DND-41 (cell line): ENCODE results near the gene LGR4.

Experiments
- ATAC-seq: fragments of 200-7000 bp; cut with Tn5 transposase; 3 replicates; pipeline ENCODE4 v1.9.1; 2021; ENCODE audit warnings: low read depth; ENCODE audit not compliant: insufficient read depth
- DNase-seq: peaks from one replicate; pipeline ENCODE4 v3.0.0-alpha.2; 2020
- H2AFZ ChIP-seq: 2 replicates; pipeline ENCODE4 v1.6.0; 2012; ENCODE audit warnings: low read depth, low read length
- H3K27ac ChIP-seq: 2 replicates; pipeline ENCODE4 v1.5.1; 2012; ENCODE audit warnings: low read length, inconsistent platforms
- H3K27me3 ChIP-seq: fragments of 200-600 bp; sonication (generic); 2 replicates; pipeline ENCODE4 v1.6.0; 2012; ENCODE audit warnings: low read length, mild to moderate bottlenecking, inconsistent platforms; ENCODE audit not compliant: insufficient read depth, poor library complexity
- H3K36me3 ChIP-seq: 2 replicates; pipeline ENCODE4 v1.5.1; 2012; ENCODE audit warnings: low read length, inconsistent platforms; ENCODE audit not compliant: insufficient read depth
- H3K4me1 ChIP-seq: 2 replicates; pipeline ENCODE4 v1.5.1; 2012; ENCODE audit warnings: mild to moderate bottlenecking, low read length; ENCODE audit not compliant: insufficient read depth
- H3K4me2 ChIP-seq: 2 replicates; pipeline ENCODE4 v1.6.0; 2012; ENCODE audit warnings: mild to moderate bottlenecking, moderate library complexity, low read length, inconsistent platforms; ENCODE audit not compliant: insufficient read depth
- H3K4me3 ChIP-seq, 2 experiments: fragments of 200-600 bp in 1 of 2; shearing (Covaris generic) in 1 of 2; 2 replicates each; pipeline ENCODE4 v1.5.1; 2012 to 2016; ENCODE audit warnings: inconsistent platforms in 2 of 2, low read length in 2 of 2, mild to moderate bottlenecking in 2 of 2, low read depth in 1 of 2, moderate library complexity in 1 of 2
- H3K79me2 ChIP-seq: 2 replicates; pipeline ENCODE4 v1.6.0; 2012; ENCODE audit warnings: low read length, inconsistent platforms; ENCODE audit not compliant: insufficient read depth
- H3K9ac ChIP-seq: 2 replicates; pipeline ENCODE4 v1.6.0; 2012; ENCODE audit warnings: low read depth, mild to moderate bottlenecking, inconsistent platforms, low read length, moderate library complexity
- H3K9me3 ChIP-seq: 2 replicates; pipeline ENCODE4 v1.5.1; 2012; ENCODE audit warnings: low read length, moderate library complexity, mild to moderate bottlenecking, inconsistent platforms; ENCODE audit not compliant: insufficient read depth, severe bottlenecking
- H4K20me1 ChIP-seq: 2 replicates; pipeline ENCODE4 v1.6.0; 2012; ENCODE audit warnings: low read length; ENCODE audit not compliant: insufficient read depth
- EZH2 ChIP-seq: IDR thresholded peaks from 3 replicates; pipeline ENCODE4 v1.6.1; 2012; ENCODE audit warnings: borderline replicate concordance, low read depth, mild to moderate bottlenecking, moderate library complexity, low read length, inconsistent platforms; ENCODE audit not compliant: severe bottlenecking
- TF ChIP-seq, protein P1 (sequence below): IDR thresholded peaks from 2 replicates; pipeline ENCODE4 v1.5.1; 2012; ENCODE audit warnings: borderline replicate concordance, low read length, moderate library complexity, mild to moderate bottlenecking; ENCODE audit not compliant: poor library complexity, severe bottlenecking; ENCODE audit errors: extremely low read depth

LGR4 gene

DNA sequence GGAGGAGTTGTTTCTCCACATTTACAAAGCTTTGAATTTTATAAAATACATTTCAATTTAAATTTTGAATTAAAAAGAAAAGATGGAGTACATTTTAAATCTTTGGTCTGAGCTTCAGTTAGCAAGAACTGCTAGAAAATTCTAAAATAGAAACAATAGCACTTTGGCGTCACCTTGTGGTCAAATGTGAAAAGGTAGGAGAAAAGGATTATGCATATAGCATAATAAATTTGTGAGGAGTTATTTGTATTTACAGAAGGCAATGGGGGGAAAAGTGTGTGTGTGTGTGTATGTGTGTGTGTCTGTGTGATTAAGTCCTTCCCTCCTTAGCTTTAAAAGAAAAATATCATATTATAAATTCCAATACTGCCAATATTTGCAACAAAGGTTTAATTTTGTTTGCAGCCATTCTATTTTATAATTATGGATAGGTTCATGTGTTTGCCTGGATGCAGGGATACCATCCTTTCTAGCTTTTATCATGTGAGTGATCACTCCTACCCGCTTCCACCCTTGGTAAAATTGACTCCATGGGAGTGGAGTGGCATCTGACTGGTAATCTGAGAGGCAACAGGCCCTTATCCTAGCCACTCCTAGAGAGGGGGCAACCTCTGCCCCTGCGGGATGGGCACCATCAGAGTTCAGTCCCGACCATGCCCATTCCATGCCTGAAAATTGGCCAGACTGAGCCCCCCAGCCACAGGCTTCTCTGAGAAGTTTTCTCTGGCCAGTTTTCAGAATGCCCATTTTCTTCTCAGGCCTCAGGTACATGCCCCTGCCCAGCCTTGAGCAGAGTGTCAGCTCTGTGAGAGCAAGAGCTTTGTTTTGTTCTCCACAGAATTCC is 13.6 kb upstream of the LGR4 start:
- no peak for TF ChIP-seq EZH2
- TF ChIP-seq, protein P1, sequence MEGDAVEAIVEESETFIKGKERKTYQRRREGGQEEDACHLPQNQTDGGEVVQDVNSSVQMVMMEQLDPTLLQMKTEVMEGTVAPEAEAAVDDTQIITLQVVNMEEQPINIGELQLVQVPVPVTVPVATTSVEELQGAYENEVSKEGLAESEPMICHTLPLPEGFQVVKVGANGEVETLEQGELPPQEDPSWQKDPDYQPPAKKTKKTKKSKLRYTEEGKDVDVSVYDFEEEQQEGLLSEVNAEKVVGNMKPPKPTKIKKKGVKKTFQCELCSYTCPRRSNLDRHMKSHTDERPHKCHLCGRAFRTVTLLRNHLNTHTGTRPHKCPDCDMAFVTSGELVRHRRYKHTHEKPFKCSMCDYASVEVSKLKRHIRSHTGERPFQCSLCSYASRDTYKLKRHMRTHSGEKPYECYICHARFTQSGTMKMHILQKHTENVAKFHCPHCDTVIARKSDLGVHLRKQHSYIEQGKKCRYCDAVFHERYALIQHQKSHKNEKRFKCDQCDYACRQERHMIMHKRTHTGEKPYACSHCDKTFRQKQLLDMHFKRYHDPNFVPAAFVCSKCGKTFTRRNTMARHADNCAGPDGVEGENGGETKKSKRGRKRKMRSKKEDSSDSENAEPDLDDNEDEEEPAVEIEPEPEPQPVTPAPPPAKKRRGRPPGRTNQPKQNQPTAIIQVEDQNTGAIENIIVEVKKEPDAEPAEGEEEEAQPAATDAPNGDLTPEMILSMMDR, result peak; percentile 85
- H3K79me2 ChIP-seq, result no peaks in the 10 kb centered on the region
- H3K4me2 ChIP-seq, result no peak overlapping the region
- no peak overlapping the region for H2AFZ ChIP-seq
- H3K27ac ChIP-seq, result no peak overlapping the region
- no peaks in the 10 kb centered on the region for H3K4me1 ChIP-seq
- H3K36me3 ChIP-seq, result peaks cover 9% of the 10 kb centered on the region
- no peak overlapping the region for H3K4me3 ChIP-seq
- H3K9ac ChIP-seq, result no peak overlapping the region
- ATAC-seq (peak; percentile 71), DNase-seq (peak; percentile 22)
- H3K27me3 ChIP-seq, result no peaks in the 10 kb centered on the region
- no peaks in the 10 kb centered on the region for H4K20me1 ChIP-seq
- no peaks in the 10 kb centered on the region for H3K9me3 ChIP-seq

DNA sequence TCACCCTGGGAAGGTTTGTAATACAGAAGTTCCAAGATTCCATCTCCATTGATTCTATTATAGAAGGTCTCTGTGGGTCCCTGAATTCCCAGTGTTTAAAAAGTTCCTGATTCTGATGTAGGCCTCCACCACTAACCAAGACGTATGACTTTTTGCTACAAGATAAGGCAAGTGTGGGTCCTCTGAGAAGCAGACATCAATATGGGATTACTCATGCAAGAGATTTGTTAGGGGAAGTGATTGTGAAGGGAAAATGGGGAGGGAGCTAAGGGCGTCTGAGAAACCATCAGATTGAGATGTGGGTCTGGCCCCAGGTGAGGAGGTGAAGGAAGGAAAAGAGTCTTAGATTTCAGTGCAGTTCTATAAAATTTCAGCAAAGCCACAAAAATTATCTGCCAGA is 10.2 kb upstream of the LGR4 start:
- Histone ChIP-seq H3K9me3 (no peaks in the 10 kb centered on the region), H3K9ac (no peak overlapping the region), H2AFZ (no peak overlapping the region), H4K20me1 (no peaks in the 10 kb centered on the region), H3K27ac (no peak overlapping the region), H3K4me3 (no peak overlapping the region), H3K4me2 (no peak overlapping the region), H3K79me2 (no peaks in the 10 kb centered on the region), H3K4me1 (no peaks in the 10 kb centered on the region), H3K36me3 (no peaks in the 10 kb centered on the region), H3K27me3 (no peaks in the 10 kb centered on the region)
- no peak for ATAC-seq
- DNase-seq, result no peak
- TF ChIP-seq, protein P1, result no peak
- TF ChIP-seq EZH2, result no peak

DNA sequence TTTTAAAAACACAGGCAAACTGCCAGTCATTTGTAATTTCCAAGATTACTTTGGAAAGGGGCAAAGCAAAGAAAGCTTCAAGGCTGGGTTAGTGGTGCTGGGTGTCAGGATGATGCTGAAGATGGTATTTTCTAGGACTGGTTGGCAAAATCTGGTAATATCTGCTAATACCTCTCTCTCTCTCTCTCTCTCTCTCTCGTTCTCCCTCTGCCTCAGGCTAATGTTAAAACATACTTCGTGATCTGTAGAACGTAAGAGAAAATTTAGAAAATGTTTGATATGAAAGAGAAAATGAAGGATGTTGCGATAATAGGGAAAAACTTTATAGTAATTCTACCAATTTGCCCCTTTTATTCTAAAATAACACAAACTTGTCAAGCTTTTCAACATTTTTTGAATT is 9.4 kb upstream of the LGR4 start:
- H3K4me1 ChIP-seq, result no peaks in the 10 kb centered on the region
- no peak for DNase-seq
- H4K20me1 ChIP-seq, result no peaks in the 10 kb centered on the region
- no peaks in the 10 kb centered on the region for H3K36me3 ChIP-seq
- H3K4me3 ChIP-seq, result no peak overlapping the region
- no peak for TF ChIP-seq EZH2
- TF ChIP-seq, protein P1, result no peak
- H3K9me3 ChIP-seq, result no peaks in the 10 kb centered on the region
- H3K27me3 ChIP-seq, result no peaks in the 10 kb centered on the region
- no peaks in the 10 kb centered on the region for H3K79me2 ChIP-seq
- no peak overlapping the region for H3K27ac ChIP-seq
- ATAC-seq, result no peak
- H2AFZ ChIP-seq, result no peak overlapping the region
- H3K4me2 ChIP-seq, result no peak overlapping the region
- H3K9ac ChIP-seq, result no peak overlapping the region
